Measurements from ENCODE around the gene PRRG2.
A peak's percentile ranks its signal among the peaks of the same experiment; 100 is the strongest.
"Not testable (repeated sequence)": the region's sequence is repeated elsewhere in the genome, so short reads cannot be mapped to it uniquely, and the experiment has no call there.

The PRRG2 gene

GRCh38 chr19:49632576-49632975 lies 51.5 kb downstream of the PRRG2 start:
- no peak for TF ChIP-seq CTCF (IDR thresholded peaks at IDR 0.05)
- no peak for DNase-seq
- peaks cover 3% of the 10 kb centered on the region for H3K27me3 Mint-ChIP-seq (ENCODE audit: low read depth, poor library complexity)
- no peak overlapping the region for H3K27ac Mint-ChIP-seq
- H3K4me3 Mint-ChIP-seq: no peak overlapping the region
- peaks cover 18% of the 10 kb centered on the region for H3K36me3 Mint-ChIP-seq (ENCODE audit: low read depth)
- H3K9me3 Mint-ChIP-seq: no peaks in the 10 kb centered on the region
- H3K4me1 Mint-ChIP-seq: peaks cover 36% of the 10 kb centered on the region

GRCh38 chr19:49633273-49633672 lies 52.2 kb downstream of the PRRG2 start:
- not testable (repeated sequence) for H3K27me3 Mint-ChIP-seq (ENCODE audit: low read depth, poor library complexity); H3K9me3 Mint-ChIP-seq; DNase-seq; H3K4me3 Mint-ChIP-seq
- Mint-ChIP-seq H3K36me3 (ENCODE audit: low read depth) (peaks cover 11% of the 10 kb centered on the region), H3K27ac (peak overlapping the region; percentile 74), H3K4me1 (peaks cover 43% of the 10 kb centered on the region)

GRCh38 chr19:49635530-49636232 lies 54.6 kb downstream of the PRRG2 start:
- no peak for DNase-seq
- no peak for TF ChIP-seq CTCF (IDR thresholded peaks at IDR 0.05)
- Mint-ChIP-seq H3K9me3 (no peaks in the 10 kb centered on the region), H3K36me3 (ENCODE audit: low read depth) (no peaks in the 10 kb centered on the region), H3K27ac (peak overlapping the region; percentile 96), H3K4me3 (no peak overlapping the region), H3K4me1 (peaks cover 60% of the 10 kb centered on the region), H3K27me3 (ENCODE audit: low read depth, poor library complexity) (peaks cover 3% of the 10 kb centered on the region)

GRCh38 chr19:49636233-49636932 lies 55.3 kb downstream of the PRRG2 start:
- peaks cover 3% of the 10 kb centered on the region for H3K27me3 Mint-ChIP-seq (ENCODE audit: low read depth, poor library complexity)

GRCh38 chr19:49637821-49638738 lies 57.0 kb downstream of the PRRG2 start:
- Mint-ChIP-seq H3K27ac (peak overlapping the region; percentile 80), H3K36me3 (ENCODE audit: low read depth) (no peaks in the 10 kb centered on the region), H3K4me3 (peak overlapping the region; percentile 82), H3K27me3 (ENCODE audit: low read depth, poor library complexity) (no peaks in the 10 kb centered on the region), H3K9me3 (no peaks in the 10 kb centered on the region), H3K4me1 (peaks cover 75% of the 10 kb centered on the region)
- no peak for TF ChIP-seq CTCF (IDR thresholded peaks at IDR 0.05)
- peak; percentile 36 for DNase-seq

More at GRCh38 chr19:49636233-49636932, 55.3 kb downstream of the PRRG2 start:
- H3K36me3 Mint-ChIP-seq (ENCODE audit: low read depth): no peaks in the 10 kb centered on the region
- H3K4me1 Mint-ChIP-seq: peaks cover 63% of the 10 kb centered on the region
- DNase-seq: peak; percentile 38
- H3K4me3 Mint-ChIP-seq: peak overlapping the region; percentile 34
- TF ChIP-seq CTCF (IDR thresholded peaks at IDR 0.05): no peak
- no peaks in the 10 kb centered on the region for H3K9me3 Mint-ChIP-seq
- H3K27ac Mint-ChIP-seq: peak overlapping the region; percentile 96

Measured in nephron progenitor cell (in vitro differentiated cells).